H1 (cell line): Measurements from ENCODE around the gene IL10RA. TPM values are rescaled to one million over a fixed set of nuclear protein-coding genes. Genes with fewer than 3 reads are reported as not detected.

Source experiments
- CTCF ChIA-PET: fragments of 300-600 bp; sonication (Branson Sonifier 250); formaldehyde crosslinking; loops from one replicate; lab custom pipeline; 2021; ENCODE audit not compliant: partially characterized antibody; lab: Charles Lee
- POLR2A ChIA-PET: fragments of 300-600 bp; sonication (Branson Sonifier 250); formaldehyde crosslinking; loops from one replicate; lab custom pipeline; 2021; ENCODE audit warnings: inconsistent platforms; ENCODE audit not compliant: partially characterized antibody; lab: Charles Lee
- DNase-seq, 2 experiments: peaks; one replicate each; pipeline versions ENCODE4 v3.0.0 to v3.0.0-alpha.2; 2010 to 2022; ENCODE audit warnings: low spot score in 2 of 2, low read depth in 1 of 2, mixed read lengths in 1 of 2
- FAIRE-seq: peaks from 2 replicates; lab custom pipeline; 2011; peaks lifted over from hg19 to GRCh38; lab: Jason Lieb, UNC
- H2AFZ ChIP-seq: 2 replicates; pipeline ENCODE4 v1.8.1; 2012; ENCODE audit warnings: low read length, inconsistent platforms
- H2AK5ac ChIP-seq: 2 replicates; pipeline ENCODE4 v1.6.1; 2013; ENCODE audit warnings: low read depth, low read length
- H2BK120ac ChIP-seq: replicated peaks from 2 replicates; pipeline ENCODE3; 2013; ENCODE audit warnings: low read depth, low read length, inconsistent platforms
- H2BK12ac ChIP-seq: 2 replicates; pipeline ENCODE4 v1.6.1; 2013; ENCODE audit warnings: low read depth, low read length
- H2BK15ac ChIP-seq: 2 replicates; pipeline ENCODE4 v1.6.1; 2013; ENCODE audit warnings: low read length
- H2BK20ac ChIP-seq: 2 replicates; pipeline ENCODE4 v1.6.1; 2013; ENCODE audit warnings: low read length
- H2BK5ac ChIP-seq: 2 replicates; pipeline ENCODE4 v1.6.1; 2013; ENCODE audit warnings: low read depth, low read length
- H3K14ac ChIP-seq: 2 replicates; pipeline ENCODE4 v1.6.1; 2013; ENCODE audit warnings: inconsistent platforms; ENCODE audit not compliant: insufficient read length
- H3K18ac ChIP-seq: 2 replicates; pipeline ENCODE4 v1.6.1; 2013; ENCODE audit warnings: low read length; ENCODE audit errors: extremely low read depth
- H3K23ac ChIP-seq: 2 replicates; pipeline ENCODE4 v1.6.1; 2013; ENCODE audit warnings: inconsistent platforms; ENCODE audit not compliant: insufficient read length
- H3K23me2 ChIP-seq: 2 replicates; pipeline ENCODE4 v1.6.1; 2013; ENCODE audit warnings: low read depth, low read length
- H3K27ac ChIP-seq: 2 replicates; pipeline ENCODE4 v1.6.1; 2011; ENCODE audit warnings: low read depth, low read length, inconsistent platforms
- H3K27me3 ChIP-seq, 4 experiments: replicated peaks in 1 of 4; 1 replicate in 1 of 4; 2 replicates in 3 of 4; pipeline versions ENCODE4 v1.6.1 to v1.8.1; 2011 to 2013; ENCODE audit warnings: low read length in 3 of 4, mild to moderate bottlenecking in 3 of 4, inconsistent platforms in 2 of 4, mixed read lengths in 2 of 4, moderate library complexity in 1 of 4; ENCODE audit not compliant: control insufficient read depth in 3 of 4, insufficient read depth in 3 of 4; ENCODE audit errors: extremely low read depth in 1 of 4
- H3K36me3 ChIP-seq, 4 experiments: 2 replicates each; pipeline versions ENCODE4 v1.6.1 to v1.8.1; 2011 to 2013; ENCODE audit warnings: mild to moderate bottlenecking in 4 of 4, low read length in 3 of 4, moderate library complexity in 2 of 4, control low read depth in 1 of 4, inconsistent platforms in 1 of 4; ENCODE audit not compliant: insufficient read depth in 4 of 4, control insufficient read depth in 2 of 4
- H3K4ac ChIP-seq: replicated peaks from 2 replicates; pipeline ENCODE3; 2013; ENCODE audit warnings: low read length, low read depth, mixed read lengths, inconsistent platforms; ENCODE audit not compliant: insufficient read length
- H3K4me1 ChIP-seq, 4 experiments: replicated peaks in 1 of 4; 1 replicate in 1 of 4; 2 replicates in 3 of 4; pipeline versions ENCODE4 v1.6.1 to v1.8.1; 2011 to 2013; ENCODE audit warnings: low read length in 3 of 4, inconsistent platforms in 2 of 4, mixed read lengths in 1 of 4; ENCODE audit not compliant: insufficient read depth in 4 of 4, control insufficient read depth in 3 of 4
- H3K4me2 ChIP-seq, 2 experiments: 2 replicates each; pipeline versions ENCODE4 v1.6.1 to v1.8.1; 2011 to 2013; ENCODE audit warnings: low read depth in 2 of 2, low read length in 2 of 2, control low read depth in 1 of 2, inconsistent platforms in 1 of 2, mild to moderate bottlenecking in 1 of 2; ENCODE audit not compliant: insufficient read depth in 1 of 2
- H3K4me3 ChIP-seq, 4 experiments: fragments of 200-600, 300-600 bp in 1 of 4; sonication (generic), shearing (Covaris generic), sonication (Bioruptor Twin) in 1 of 4; 2 replicates each; pipeline versions ENCODE4 v1.5.1 to v1.8.1; 2011 to 2016; ENCODE audit warnings: low read length in 4 of 4, low read depth in 3 of 4, control low read depth in 2 of 4, inconsistent platforms in 2 of 4, mild to moderate bottlenecking in 2 of 4, mixed read lengths in 1 of 4, moderate library complexity in 1 of 4; ENCODE audit not compliant: insufficient read depth in 2 of 4; ENCODE audit errors: extremely low read depth in 1 of 4
- H3K56ac ChIP-seq: replicated peaks from 2 replicates; pipeline ENCODE3; 2013; ENCODE audit warnings: low read depth, mild to moderate bottlenecking, mixed read lengths, low read length, inconsistent platforms; ENCODE audit not compliant: insufficient read length
- H3K79me1 ChIP-seq: 2 replicates; pipeline ENCODE4 v1.6.1; 2013; ENCODE audit warnings: low read depth, low read length, control low read depth
- H3K79me2 ChIP-seq, 2 experiments: 2 replicates each; pipeline versions ENCODE4 v1.6.1 to v1.8.1; 2012 to 2013; ENCODE audit warnings: low read length in 2 of 2, mild to moderate bottlenecking in 2 of 2, inconsistent platforms in 1 of 2; ENCODE audit not compliant: insufficient read depth in 2 of 2, control insufficient read depth in 1 of 2
- H3K9ac ChIP-seq, 4 experiments: replicated peaks in 1 of 4; 1 replicate in 1 of 4; 2 replicates in 3 of 4; pipeline versions ENCODE4 v1.6.1 to v1.8.1; 2011 to 2013; ENCODE audit warnings: low read depth in 3 of 4, low read length in 3 of 4, control low read depth in 2 of 4, mild to moderate bottlenecking in 2 of 4, moderate library complexity in 2 of 4, inconsistent platforms in 1 of 4; ENCODE audit errors: extremely low read depth in 1 of 4
- H3K9me3 ChIP-seq, 2 experiments: 2 replicates each; pipeline versions ENCODE4 v1.6.1 to v1.8.1; 2012 to 2013; ENCODE audit warnings: mild to moderate bottlenecking in 2 of 2, moderate library complexity in 2 of 2, control low read depth in 1 of 2, inconsistent platforms in 1 of 2, low read depth in 1 of 2, low read length in 1 of 2, mixed read lengths in 1 of 2; ENCODE audit not compliant: insufficient read depth in 2 of 2
- H4K20me1 ChIP-seq, 2 experiments: replicated peaks in 1 of 2; 2 replicates each; pipeline versions ENCODE3 to v1.8.1; 2011 to 2013; ENCODE audit warnings: inconsistent platforms in 2 of 2, low read length in 2 of 2, mild to moderate bottlenecking in 1 of 2; ENCODE audit not compliant: insufficient read depth in 2 of 2, control insufficient read depth in 1 of 2
- H4K5ac ChIP-seq: 2 replicates; pipeline ENCODE4 v1.6.1; 2013; ENCODE audit warnings: low read length, low read depth, mixed read lengths, inconsistent platforms; ENCODE audit not compliant: insufficient read length
- H4K8ac ChIP-seq: 2 replicates; pipeline ENCODE4 v1.8.0; 2013; ENCODE audit warnings: mild to moderate bottlenecking, moderate library complexity, low read length, inconsistent platforms; ENCODE audit not compliant: insufficient read depth; ENCODE audit errors: extremely low read depth
- H4K91ac ChIP-seq: replicated peaks from 2 replicates; pipeline ENCODE3; 2013; ENCODE audit warnings: low read length, mixed read lengths, inconsistent platforms; ENCODE audit not compliant: insufficient read length
- BRCA1 ChIP-seq: IDR thresholded peaks from 2 replicates; pipeline ENCODE4 v1.6.1; 2012; ENCODE audit warnings: low read depth, low read length, improper control_type of control experiment
- FOSL1 ChIP-seq: IDR thresholded peaks from 2 replicates; pipeline ENCODE4 v1.6.1; 2011; ENCODE audit warnings: mild to moderate bottlenecking, low read depth, low read length, moderate library complexity; ENCODE audit not compliant: insufficient read depth
- HDAC2 ChIP-seq, 2 experiments: fragments of 300-600 bp in 1 of 2; sonication (generic) in 1 of 2; IDR thresholded peaks; 2 replicates each; pipeline ENCODE4 v1.6.1; 2011 to 2012; ENCODE audit warnings: low read depth in 2 of 2, low read length in 2 of 2, mild to moderate bottlenecking in 2 of 2, moderate library complexity in 2 of 2, borderline replicate concordance in 1 of 2, inconsistent platforms in 1 of 2
- JUND ChIP-seq: IDR thresholded peaks from 2 replicates; pipeline ENCODE4 v1.6.1; 2011; ENCODE audit warnings: mild to moderate bottlenecking, improper control_type of control experiment, low read length
- NANOG ChIP-seq: IDR thresholded peaks from 2 replicates; pipeline ENCODE4 v1.6.1; 2011; ENCODE audit warnings: low read length, low read depth, mild to moderate bottlenecking, inconsistent platforms; ENCODE audit not compliant: insufficient read depth, poor library complexity, severe bottlenecking
- NRF1 ChIP-seq: IDR thresholded peaks from 2 replicates; pipeline ENCODE4 v1.6.1; 2011; ENCODE audit warnings: mild to moderate bottlenecking, low read depth, low read length, improper control_type of control experiment
- SAP30 ChIP-seq: fragments of 300-600 bp; sonication (generic); IDR thresholded peaks from 2 replicates; pipeline ENCODE4 v1.7.1; 2012; ENCODE audit warnings: low read length, moderate library complexity, mild to moderate bottlenecking, inconsistent platforms; ENCODE audit not compliant: insufficient read depth, insufficient replicate concordance
- SUZ12 ChIP-seq: fragments of 200-600 bp; sonication (generic); IDR thresholded peaks from 2 replicates; pipeline ENCODE4 v1.6.1; 2012; ENCODE audit warnings: mild to moderate bottlenecking, inconsistent platforms, low read length, moderate library complexity, mixed read lengths
- WGBS, 2 experiments: shearing (Covaris generic) in 1 of 2; methylation state at CpG; one replicate each; pipeline versions ENCODE4 v1.1.6 to v1.1.7; 2013 to 2015; ENCODE audit warnings: low lambda C conversion rate in 2 of 2, mixed read lengths in 2 of 2, inconsistent platforms in 1 of 2, low coverage in 1 of 2, missing lambda C conversion rate in 1 of 2; ENCODE audit not compliant: insufficient replicate concordance in 2 of 2, insufficient coverage in 1 of 2, insufficient read length in 1 of 2; ENCODE audit errors: extremely low coverage in 1 of 2, missing lambda C conversion rate in 1 of 2; 5-methylcytosine and 5-hydroxymethylcytosine counted together
- polyA plus RNA-seq, 7 experiments: library from polyadenylated mRNA; depleted of rRNA in 3 of 7; stranded (reverse) in 5 of 7; unstranded in 2 of 7; fragments of >200 nt in 5 of 7; fragments of 200-250 nt in 2 of 7; gene quantifications; 1 replicate in 5 of 7; 2 replicates in 1 of 7; 4 replicates in 1 of 7; pipeline versions ENCODE4 v1.2.1 to v1.2.3, GENCODE V29; 2011 to 2013; ENCODE audit warnings: missing spikeins in 2 of 7, mixed read lengths in 2 of 7
- total RNA-seq: library from RNA; stranded (reverse); fragmentation: NEBNext Ultra II Directional; extraction: Animal tissue kit (Norgen Biotek cat#: 25700); gene quantifications from 2 replicates; pipeline ENCODE4 v1.2.1, GENCODE V29; 2021
- TF ChIP-seq, protein P1 (sequence below): IDR thresholded peaks from 2 replicates; pipeline ENCODE4 v1.6.1; 2012; ENCODE audit warnings: low read length, inconsistent platforms

Gene IL10RA
- total and polyA plus RNA-seq, 2 of the 8 experiments (the other 6 are each of a cell fraction or from before 2014, with no cell fraction given): 0.05 to 0.11 TPM

DNA sequence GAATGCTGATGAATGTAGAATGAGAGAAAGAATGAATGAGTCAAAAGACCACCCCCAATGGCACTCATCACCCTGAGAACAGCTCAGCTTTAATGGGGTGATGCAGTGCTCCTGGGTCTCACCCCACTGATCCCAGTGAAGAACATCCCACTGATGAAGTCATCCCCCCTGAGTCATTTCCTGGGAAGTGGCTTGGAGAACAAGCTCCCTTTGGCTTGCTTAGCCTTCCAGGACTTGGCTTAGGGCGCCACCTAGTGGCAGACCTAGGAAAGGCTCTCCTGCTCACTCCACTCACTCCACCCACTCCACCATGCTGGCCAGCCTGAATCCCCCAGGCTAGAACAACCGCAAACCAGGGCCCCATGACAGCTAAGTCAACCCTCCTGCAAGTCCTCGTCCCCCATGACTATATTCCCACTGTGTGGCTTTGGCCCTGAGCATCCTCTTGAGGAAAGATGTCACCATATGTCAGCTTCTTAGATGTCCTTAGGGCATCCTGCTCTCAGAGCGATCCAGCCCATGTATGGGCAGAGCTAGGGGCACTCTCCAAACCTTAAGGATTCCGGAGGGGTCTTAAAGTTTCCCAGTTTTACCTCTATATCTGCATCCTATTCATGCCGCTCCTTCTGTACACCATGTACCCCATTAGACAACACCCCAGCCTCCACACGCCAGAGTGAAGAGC is 39.2 kb upstream of the IL10RA start:
- H3K18ac ChIP-seq: no peak overlapping the region
- no peak overlapping the region for H2BK15ac ChIP-seq
- DNase-seq (peak; percentile 81 to 99), FAIRE-seq (peak; percentile 48)
- ChIA-PET POLR2A (interaction anchor here (0.6 to 1.3 kb wide), 5 partner anchors 15 to 124 kb away, joined by 3 to 4 read pairs (median 3); partner anchors contain the start of gene FXYD6), CTCF (interaction anchor here (0.6 to 12.4 kb wide), 84 partner anchors 8 to 887 kb away, joined by 3 to 173 read pairs (median 5); partner anchors contain the start of genes FXYD2, FXYD6, TMPRSS13 and TMPRSS4)
- no peak overlapping the region for H3K4me3 ChIP-seq
- no peak overlapping the region for H3K14ac ChIP-seq
- H2AFZ ChIP-seq: no peak overlapping the region
- H4K20me1 ChIP-seq: no peaks in the 10 kb centered on the region
- H3K23me2 ChIP-seq: no peaks in the 10 kb centered on the region
- no peaks in the 10 kb centered on the region for H3K27me3 ChIP-seq
- no peak overlapping the region for H3K27ac ChIP-seq
- H3K79me2 ChIP-seq: no peaks in the 10 kb centered on the region
- no peak overlapping the region for H2BK120ac ChIP-seq
- H3K4me1 ChIP-seq: 0 out of 7 replicates have a peak, but pooled peaks cover 0 to 2% (median 0%) of the 10 kb centered on the region in 4 experiments
- H3K4ac ChIP-seq: no peak overlapping the region
- no peak overlapping the region for H3K4me2 ChIP-seq
- H3K23ac ChIP-seq: no peak overlapping the region
- H2BK5ac ChIP-seq: no peak overlapping the region
- H3K9ac ChIP-seq: no peak overlapping the region
- H2AK5ac ChIP-seq: no peak overlapping the region
- H2BK12ac ChIP-seq: 0 out of 2 replicates have a peak overlapping the region, but pooled peaks have one; percentile 28
- H4K5ac ChIP-seq: no peak overlapping the region
- no peak overlapping the region for H4K91ac ChIP-seq
- H4K8ac ChIP-seq: no peak overlapping the region
- no peaks in the 10 kb centered on the region for H3K9me3 ChIP-seq
- H3K79me1 ChIP-seq: no peaks in the 10 kb centered on the region; the same call in 1 of the 2 replicates
- H3K56ac ChIP-seq: no peak overlapping the region
- 57% methylated on average over 7 of the region's 7 CpGs; no CpG with 5 or more reads in 1 of the 2 experiments for WGBS, 2 experiments
- H2BK20ac ChIP-seq: no peak overlapping the region
- no peaks in the 10 kb centered on the region for H3K36me3 ChIP-seq
- TF ChIP-seq SUZ12: no peak
- no peak for TF ChIP-seq NRF1
- TF ChIP-seq, protein P1, sequence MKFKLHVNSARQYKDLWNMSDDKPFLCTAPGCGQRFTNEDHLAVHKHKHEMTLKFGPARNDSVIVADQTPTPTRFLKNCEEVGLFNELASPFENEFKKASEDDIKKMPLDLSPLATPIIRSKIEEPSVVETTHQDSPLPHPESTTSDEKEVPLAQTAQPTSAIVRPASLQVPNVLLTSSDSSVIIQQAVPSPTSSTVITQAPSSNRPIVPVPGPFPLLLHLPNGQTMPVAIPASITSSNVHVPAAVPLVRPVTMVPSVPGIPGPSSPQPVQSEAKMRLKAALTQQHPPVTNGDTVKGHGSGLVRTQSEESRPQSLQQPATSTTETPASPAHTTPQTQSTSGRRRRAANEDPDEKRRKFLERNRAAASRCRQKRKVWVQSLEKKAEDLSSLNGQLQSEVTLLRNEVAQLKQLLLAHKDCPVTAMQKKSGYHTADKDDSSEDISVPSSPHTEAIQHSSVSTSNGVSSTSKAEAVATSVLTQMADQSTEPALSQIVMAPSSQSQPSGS: peak; percentile 49; the same call in 1 of the 2 replicates
- no peak for TF ChIP-seq SAP30
- TF ChIP-seq FOSL1: no peak
- TF ChIP-seq BRCA1: peak; percentile 34; the same call in 1 of the 2 replicates
- no peak for TF ChIP-seq HDAC2 (IDR thresholded peaks at IDR 0.05; ENCODE audit: borderline replicate concordance in 1 of 2, low read depth in 2 of 2, low read length in 2 of 2)
- TF ChIP-seq JUND: peak; percentile 75
- TF ChIP-seq NANOG: no peak
